Activated CD8-positive, alpha-beta T cell treated with anti-CD3 and anti-CD28 coated beads for 36 hours (primary cell): ENCODE data around the gene MAP3K3. TPM values are rescaled to one million over a fixed set of nuclear protein-coding genes. Genes with fewer than 3 reads are reported as not detected.

Experiments
- ATAC-seq: fragments of 200-7000 bp; cut with Tn5 transposase; one replicate; pipeline ENCODE4 v1.10.0; 2021; ENCODE audit warnings: mild to moderate bottlenecking, moderate library complexity
- CTCF ChIA-PET: fragments of 350-600 bp; sonication (Branson Sonifier 250); formaldehyde crosslinking; loops from one replicate; lab custom pipeline; 2021; ENCODE audit warnings: antibody characterized with exemption; lab: Charles Lee
- POLR2A ChIA-PET: fragments of 350-600 bp; sonication (Branson Sonifier 250); formaldehyde crosslinking; loops from one replicate; lab custom pipeline; 2021; ENCODE audit warnings: antibody characterized with exemption; lab: Charles Lee
- DNase-seq: peaks from one replicate; pipeline ENCODE4 v3.0.0-alpha.2; 2020
- H3K27ac Mint-ChIP-seq: one replicate; pipeline ENCODE4 v1.8.0; 2021; ENCODE audit warnings: mild to moderate bottlenecking, mixed read lengths
- H3K27me3 Mint-ChIP-seq: one replicate; pipeline ENCODE4 v1.8.0; 2021; ENCODE audit warnings: mixed read lengths
- H3K36me3 Mint-ChIP-seq: one replicate; pipeline ENCODE4 v1.8.0; 2021; ENCODE audit warnings: low read depth, mixed read lengths
- H3K4me1 Mint-ChIP-seq: one replicate; pipeline ENCODE4 v1.8.0; 2021; ENCODE audit warnings: low read depth, mixed read lengths
- H3K4me3 Mint-ChIP-seq: one replicate; pipeline ENCODE4 v1.8.0; 2021; ENCODE audit warnings: mild to moderate bottlenecking, moderate library complexity, mixed read lengths
- H3K9me3 Mint-ChIP-seq: one replicate; pipeline ENCODE4 v1.8.0; 2021; ENCODE audit warnings: mixed read lengths
- intact Hi-C: fragments of 100-400 bp; cut with micrococcal nuclease; formaldehyde crosslinking; loops from one replicate; pipeline ENCODE4 v1.10.0; 2022
- total RNA-seq, 2 experiments: library from RNA; stranded (reverse); gene quantifications; one replicate each; pipeline ENCODE4 v1.2.3, GENCODE V29; 2021
- TF ChIP-seq, protein P1 (sequence below): fragments of 200-600 bp; IDR thresholded peaks from one replicate; pipeline ENCODE4 v1.8.0; 2022; ENCODE audit warnings: antibody characterized with exemption, mild to moderate bottlenecking

Gene MAP3K3
- total RNA-seq, 2 experiments from 2014 or later = 20.6 to 22.5 TPM

DNA sequence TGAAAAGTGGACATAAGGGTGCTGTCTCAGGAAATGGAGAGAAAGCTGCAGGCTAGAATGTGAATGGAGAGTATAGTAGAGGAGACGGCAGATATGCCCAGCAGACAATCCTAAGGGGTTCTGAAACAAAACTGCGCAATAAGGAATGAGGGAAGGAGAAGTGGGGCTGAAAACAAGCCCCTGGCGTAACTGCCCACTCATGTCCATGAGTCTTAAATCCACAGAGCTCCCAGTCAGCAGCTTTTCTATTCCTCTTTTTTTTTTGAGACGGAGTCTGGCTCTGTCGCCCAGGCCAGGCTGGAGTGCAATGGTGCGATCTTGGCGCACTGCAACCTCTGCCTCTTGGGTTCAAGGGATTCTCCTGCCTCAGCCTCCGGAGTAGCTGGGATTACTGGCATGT lies 113.5 kb downstream of the MAP3K3 start:
- Mint-ChIP-seq H3K36me3 (peaks cover 1% of the 10 kb centered on the region), H3K4me1 (peaks cover 12% of the 10 kb centered on the region), H3K4me3 (no peak overlapping the region), H3K27ac (no peak overlapping the region), H3K9me3 (no peaks in the 10 kb centered on the region), H3K27me3 (no peaks in the 10 kb centered on the region)
- DNase-seq (no peak), ATAC-seq (no peak)
- intact Hi-C loops = no loop called here
- ChIA-PET CTCF (interaction anchor here (1.1 kb wide), 1 partner anchor 99 kb away, joined by 3 read pairs; no protein-coding TSS in a partner anchor), POLR2A (interaction anchor here (0.6 to 2.1 kb wide), 3 partner anchors 35 to 40 kb away, joined by 3 to 6 read pairs (median 4); partner anchors contain the start of gene CCDC47)
- TF ChIP-seq, protein P1, sequence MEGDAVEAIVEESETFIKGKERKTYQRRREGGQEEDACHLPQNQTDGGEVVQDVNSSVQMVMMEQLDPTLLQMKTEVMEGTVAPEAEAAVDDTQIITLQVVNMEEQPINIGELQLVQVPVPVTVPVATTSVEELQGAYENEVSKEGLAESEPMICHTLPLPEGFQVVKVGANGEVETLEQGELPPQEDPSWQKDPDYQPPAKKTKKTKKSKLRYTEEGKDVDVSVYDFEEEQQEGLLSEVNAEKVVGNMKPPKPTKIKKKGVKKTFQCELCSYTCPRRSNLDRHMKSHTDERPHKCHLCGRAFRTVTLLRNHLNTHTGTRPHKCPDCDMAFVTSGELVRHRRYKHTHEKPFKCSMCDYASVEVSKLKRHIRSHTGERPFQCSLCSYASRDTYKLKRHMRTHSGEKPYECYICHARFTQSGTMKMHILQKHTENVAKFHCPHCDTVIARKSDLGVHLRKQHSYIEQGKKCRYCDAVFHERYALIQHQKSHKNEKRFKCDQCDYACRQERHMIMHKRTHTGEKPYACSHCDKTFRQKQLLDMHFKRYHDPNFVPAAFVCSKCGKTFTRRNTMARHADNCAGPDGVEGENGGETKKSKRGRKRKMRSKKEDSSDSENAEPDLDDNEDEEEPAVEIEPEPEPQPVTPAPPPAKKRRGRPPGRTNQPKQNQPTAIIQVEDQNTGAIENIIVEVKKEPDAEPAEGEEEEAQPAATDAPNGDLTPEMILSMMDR = no peak

DNA sequence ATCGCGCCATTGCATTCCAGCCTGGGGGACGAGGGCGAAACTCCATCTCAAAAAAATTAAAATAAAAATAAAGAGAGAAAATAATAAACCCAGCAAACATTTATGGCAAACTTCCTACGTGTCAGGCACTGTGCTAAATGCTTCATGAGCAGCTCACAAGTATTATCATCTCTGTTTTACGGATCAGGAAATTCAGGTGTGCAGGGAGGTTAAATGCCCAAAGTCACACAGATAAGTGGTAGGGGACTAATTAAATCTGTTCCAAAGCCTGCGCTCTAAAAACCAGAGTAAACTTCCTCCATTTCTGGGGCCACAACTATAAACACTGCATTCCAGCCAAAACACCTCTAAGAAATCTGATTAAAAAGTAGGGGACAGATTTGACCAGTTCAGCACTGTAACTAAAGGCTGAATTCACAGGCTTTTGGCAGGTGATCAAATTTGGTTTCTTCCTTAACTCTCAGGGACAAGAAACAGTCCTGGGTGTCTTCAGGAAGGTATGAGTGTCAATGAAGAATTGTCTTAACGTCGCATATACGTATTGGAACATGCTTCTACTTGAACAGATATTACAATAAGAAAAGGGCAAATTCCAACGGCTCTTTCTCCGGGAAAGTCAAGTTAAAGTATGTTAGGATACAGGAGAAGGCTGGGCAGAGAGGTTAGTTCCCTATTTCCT lies 118.4 kb downstream of the MAP3K3 start:
- H3K36me3 Mint-ChIP-seq = peaks cover 4% of the 10 kb centered on the region
- H3K4me3 Mint-ChIP-seq = peak overlapping the region; percentile 94
- H3K27me3 Mint-ChIP-seq = no peaks in the 10 kb centered on the region
- TF ChIP-seq, protein P1 = no peak
- H3K27ac Mint-ChIP-seq = peak overlapping the region; percentile 96
- H3K9me3 Mint-ChIP-seq = no peaks in the 10 kb centered on the region
- peaks cover 21% of the 10 kb centered on the region for H3K4me1 Mint-ChIP-seq
- intact Hi-C loops = loop anchor here (2.0 to 5.0 kb wide), 2 partner anchors 32 to 33 kb away; partner anchors contain the start of gene CCDC47
- POLR2A ChIA-PET = interaction anchor here (0.6 to 2.0 kb wide), 13 partner anchors 9 to 91 kb away, joined by 3 to 20 read pairs (median 3); partner anchors contain the start of genes CCDC47 and DDX42
- DNase-seq (no peak), ATAC-seq (no peak)
- CTCF ChIA-PET = interaction anchor here (1.3 to 1.6 kb wide), 2 partner anchors 9 to 11 kb away, joined by 3 to 4 read pairs; no protein-coding TSS in a partner anchor

DNA sequence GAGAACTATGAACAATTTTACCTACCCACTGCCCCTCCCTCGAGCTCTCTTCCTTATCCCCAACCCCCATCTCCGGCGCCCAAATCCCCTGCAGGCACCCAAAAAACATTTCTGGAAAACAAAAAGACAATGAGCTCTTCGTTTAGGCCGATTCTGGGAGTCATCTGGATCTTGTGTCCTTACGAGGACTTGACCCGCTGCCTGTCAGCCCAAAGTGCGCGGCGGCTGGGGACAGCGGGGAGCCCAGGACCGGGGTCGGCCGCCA lies 118.9 kb downstream of the MAP3K3 start:
- ATAC-seq = no peak
- Mint-ChIP-seq H3K4me3 (peak overlapping the region; percentile 94), H3K27me3 (no peaks in the 10 kb centered on the region), H3K4me1 (peaks cover 21% of the 10 kb centered on the region), H3K9me3 (no peaks in the 10 kb centered on the region), H3K36me3 (peaks cover 9% of the 10 kb centered on the region), H3K27ac (peak overlapping the region; percentile 96)
- intact Hi-C loops = loop anchor here (2.0 to 5.0 kb wide), 2 partner anchors 32 to 34 kb away; partner anchors contain the start of gene CCDC47
- ChIA-PET CTCF (interaction anchor here (1.3 kb wide), 1 partner anchor 11 kb away, joined by 4 read pairs; no protein-coding TSS in a partner anchor), POLR2A (interaction anchor here (0.6 to 2.0 kb wide), 11 partner anchors 9 to 90 kb away, joined by 3 to 20 read pairs (median 3); partner anchors contain the start of genes CCDC47 and DDX42)
- DNase-seq = no peak
- TF ChIP-seq, protein P1 = no peak

DNA sequence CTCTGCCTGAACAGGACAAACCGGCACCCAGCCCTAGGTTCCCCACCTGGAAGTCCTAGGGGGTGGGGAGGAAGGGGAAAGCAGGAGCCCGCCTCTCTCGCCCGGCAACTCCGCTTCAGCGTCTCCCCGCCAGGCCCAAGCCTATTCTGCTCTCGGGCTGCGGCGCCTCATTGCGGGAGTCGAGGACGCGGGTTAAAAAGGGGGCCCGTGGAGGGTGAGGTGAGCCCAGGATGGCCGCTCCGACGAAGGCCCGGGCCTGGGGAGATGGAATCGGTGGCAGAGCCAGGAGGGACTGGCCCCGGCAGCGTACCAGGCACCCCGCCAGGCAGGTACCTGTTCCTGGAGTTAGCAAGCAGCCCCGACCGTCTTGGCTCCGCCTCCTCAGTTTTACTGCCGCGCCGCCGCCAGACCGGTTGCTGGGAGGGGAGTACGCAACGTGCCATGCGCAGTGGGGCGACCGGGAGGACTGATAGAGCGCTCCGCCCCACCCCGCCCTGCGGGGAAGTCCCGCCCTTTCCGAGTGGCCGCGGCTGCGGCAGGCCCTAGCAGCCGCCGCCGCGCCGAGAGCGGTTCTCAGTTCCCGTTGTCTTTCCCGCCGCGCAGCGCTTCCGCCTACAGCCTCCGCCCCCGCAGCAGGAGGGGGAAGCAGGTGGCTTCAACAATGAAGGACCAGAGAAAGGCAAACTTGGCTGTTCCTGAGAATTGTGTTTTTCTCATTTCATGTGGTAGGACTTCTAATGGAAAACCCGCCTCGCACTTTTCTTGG lies 119.4 kb downstream of the MAP3K3 start, which contains the start of gene STRADA:
Gene STRADA (minus strand): TSS at position 392 of the 766 bp plus-strand sequence. CDS start 13,430 bp downstream, outside the sequence.
- intact Hi-C loops = loop anchor here (2.0 to 5.0 kb wide), 2 partner anchors 31 to 34 kb away; partner anchors contain the start of gene CCDC47
- H3K9me3 Mint-ChIP-seq = no peaks in the 10 kb centered on the region
- ChIA-PET POLR2A (interaction anchor here (0.7 to 2.0 kb wide), 23 partner anchors 8 to 187 kb away, joined by 3 to 25 read pairs (median 4); partner anchors contain the start of genes CCDC47, DDX42, LIMD2 and PSMC5), CTCF (interaction anchor here (0.7 to 1.3 kb wide), 6 partner anchors 9 to 118 kb away, joined by 3 to 5 read pairs (median 4); partner anchors contain the start of gene FTSJ3)
- peaks cover 21% of the 10 kb centered on the region for H3K4me1 Mint-ChIP-seq
- H3K4me3 Mint-ChIP-seq = peak within 1 kb of the TSS; percentile 94
- H3K36me3 Mint-ChIP-seq = peaks cover 11% of the 10 kb centered on the region
- H3K27me3 Mint-ChIP-seq = no peaks in the 10 kb centered on the region
- DNase-seq (peak; percentile 99), ATAC-seq (peak; percentile 96)
- TF ChIP-seq, protein P1 = no peak
- peak within 1 kb of the TSS; percentile 96 for H3K27ac Mint-ChIP-seq

Other genes with a start within 250 kb of the MAP3K3 start
- 1 to 10 TPM; 1.5 to 2.2 TPM for gene CYB561, start 176.1 kb upstream of the MAP3K3 start, total RNA-seq
- gene ACE, start 145.4 kb upstream of the MAP3K3 start, total RNA-seq = under 1 TPM; 0.36 to 0.51 TPM
- not detected for gene KCNH6, start 99.1 kb upstream of the MAP3K3 start, total RNA-seq
- gene DCAF7, start 71.9 kb upstream of the MAP3K3 start, total RNA-seq = 100 to 1,000 TPM; 104 to 105 TPM
- gene TACO1, start 21.5 kb upstream of the MAP3K3 start, total RNA-seq = 10 to 100 TPM; 27.0 to 30.4 TPM
- gene LIMD2, start 77.7 kb downstream of the MAP3K3 start, total RNA-seq = 100 to 1,000 TPM; 143 to 145 TPM
- 10 to 100 TPM; 44.8 to 48.8 TPM for gene STRADA, start 119.4 kb downstream of the MAP3K3 start, total RNA-seq
- gene CCDC47, start 151.2 kb downstream of the MAP3K3 start, total RNA-seq = 10 to 100 TPM; 63.0 to 64.4 TPM
- gene DDX42, start 151.8 kb downstream of the MAP3K3 start, total RNA-seq = 10 to 100 TPM; 91.9 to 96.0 TPM
- gene PSMC5, start 205.0 kb downstream of the MAP3K3 start, total RNA-seq = 100 to 1,000 TPM; 155 to 157 TPM
- gene FTSJ3, start 205.2 kb downstream of the MAP3K3 start, total RNA-seq = 10 to 100 TPM; 58.3 to 60.9 TPM
- 100 to 1,000 TPM in 1 of 2 experiments, 10 to 100 TPM in 1; 99.4 to 103 TPM for gene SMARCD2, start 220.3 kb downstream of the MAP3K3 start, total RNA-seq